ENCODE results near the gene ARL5B. TPM values are rescaled to one million over a fixed set of nuclear protein-coding genes. Genes with fewer than 3 reads are reported as not detected.

Gene ARL5B
- total and polyA plus RNA-seq, 12 donors, result 2.0 to 10.9 (median 7.2) TPM

DNA sequence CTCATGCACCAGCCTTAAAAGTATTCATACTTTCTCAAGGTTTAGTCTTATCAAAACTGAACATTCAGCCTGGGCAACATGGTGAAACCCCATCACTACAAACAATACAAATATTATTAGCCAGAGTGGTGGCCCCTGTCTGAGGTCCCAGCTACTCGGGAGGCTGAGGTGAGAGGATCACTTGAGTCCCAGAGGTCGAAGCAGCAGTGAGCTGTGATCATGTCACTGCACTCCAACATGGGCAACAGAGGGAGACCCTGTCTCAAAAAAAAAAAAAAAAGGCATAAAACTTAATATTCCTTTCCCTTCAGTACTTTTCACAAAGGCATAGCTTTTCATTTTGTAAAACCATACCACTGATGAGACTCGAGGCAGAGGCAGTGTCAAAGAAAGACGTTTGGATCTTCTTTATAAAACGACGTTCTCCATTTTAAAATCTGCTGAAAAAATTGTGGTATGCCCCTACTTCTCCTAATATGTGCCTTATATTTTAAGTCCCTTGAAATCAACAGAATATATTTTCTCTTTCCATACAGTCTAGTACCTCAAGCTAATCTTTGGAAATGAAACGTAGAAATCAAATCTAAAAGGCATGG, 9.8 kb upstream of the ARL5B start:
- WGBS, 2 donors, result 77 to 82% methylated on average over 7 of the region's 7 CpGs
- Histone ChIP-seq H3K36me3 (peaks cover 0 to 43% (median 6%) of the 10 kb centered on the region in 9 donors), H3K27ac (no peak overlapping the region), H3K27me3 (no peaks in the 10 kb centered on the region), H3K4me3 (peak overlapping the region in 2 of 10 donors; percentile 65 to 76), H3K9me3 (no peaks in the 10 kb centered on the region), H3K4me1 (peaks cover 0 to 37% (median 20%) of the 10 kb centered on the region in 9 donors)
- no peak for DNase-seq
- no peak for ATAC-seq
- TF ChIP-seq, protein P1, sequence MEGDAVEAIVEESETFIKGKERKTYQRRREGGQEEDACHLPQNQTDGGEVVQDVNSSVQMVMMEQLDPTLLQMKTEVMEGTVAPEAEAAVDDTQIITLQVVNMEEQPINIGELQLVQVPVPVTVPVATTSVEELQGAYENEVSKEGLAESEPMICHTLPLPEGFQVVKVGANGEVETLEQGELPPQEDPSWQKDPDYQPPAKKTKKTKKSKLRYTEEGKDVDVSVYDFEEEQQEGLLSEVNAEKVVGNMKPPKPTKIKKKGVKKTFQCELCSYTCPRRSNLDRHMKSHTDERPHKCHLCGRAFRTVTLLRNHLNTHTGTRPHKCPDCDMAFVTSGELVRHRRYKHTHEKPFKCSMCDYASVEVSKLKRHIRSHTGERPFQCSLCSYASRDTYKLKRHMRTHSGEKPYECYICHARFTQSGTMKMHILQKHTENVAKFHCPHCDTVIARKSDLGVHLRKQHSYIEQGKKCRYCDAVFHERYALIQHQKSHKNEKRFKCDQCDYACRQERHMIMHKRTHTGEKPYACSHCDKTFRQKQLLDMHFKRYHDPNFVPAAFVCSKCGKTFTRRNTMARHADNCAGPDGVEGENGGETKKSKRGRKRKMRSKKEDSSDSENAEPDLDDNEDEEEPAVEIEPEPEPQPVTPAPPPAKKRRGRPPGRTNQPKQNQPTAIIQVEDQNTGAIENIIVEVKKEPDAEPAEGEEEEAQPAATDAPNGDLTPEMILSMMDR (IDR thresholded peaks at IDR 0.05), result no peak
- intact Hi-C loops (cut with DNase I), result no loop called here

DNA sequence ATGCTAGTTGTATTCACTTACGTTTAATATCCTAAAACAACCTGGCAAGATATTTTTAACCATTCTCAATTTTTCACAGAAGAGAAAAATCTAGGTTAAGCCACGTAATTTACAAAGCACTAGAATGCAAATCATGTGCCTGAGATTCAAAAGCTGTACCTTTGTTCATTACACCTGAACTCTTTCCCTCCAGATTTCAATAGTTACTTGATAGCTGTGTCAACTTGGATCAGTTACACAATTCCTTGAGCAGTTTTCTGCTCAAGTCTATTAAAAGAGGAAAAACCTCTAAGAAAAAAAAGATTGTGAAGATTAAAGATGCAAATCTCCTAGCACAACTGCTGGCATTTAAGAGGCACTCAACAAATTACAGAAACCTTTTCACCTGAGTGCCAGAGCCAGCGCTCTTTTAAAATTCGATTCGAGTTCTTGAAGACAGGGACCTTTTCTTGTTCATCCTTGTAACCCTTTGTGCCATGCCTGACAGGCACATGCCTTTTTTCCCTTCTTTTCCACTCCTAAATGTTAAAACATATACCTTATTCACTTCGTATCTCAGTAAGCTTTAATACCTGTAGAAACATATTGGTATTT, 8.7 kb upstream of the ARL5B start:
- H3K27me3 ChIP-seq, result no peaks in the 10 kb centered on the region
- H3K36me3 ChIP-seq, result peaks cover 0 to 40% (median 6%) of the 10 kb centered on the region in 9 donors
- intact Hi-C loops (cut with DNase I), result no loop called here
- no peak for ATAC-seq
- peak overlapping the region; percentile 27 to 76 (median 70) for H3K4me3 ChIP-seq
- TF ChIP-seq, protein P1 (IDR thresholded peaks at IDR 0.05), result no peak
- no peaks in the 10 kb centered on the region for H3K9me3 ChIP-seq
- DNase-seq, result no peak
- peak overlapping the region in 4 of 10 donors; percentile 90 to 96 (median 92) for H3K27ac ChIP-seq
- 10 to 12% methylated on average over 6 of the region's 6 CpGs for WGBS, 2 donors
- peaks cover 0 to 37% (median 20%) of the 10 kb centered on the region in 9 donors for H3K4me1 ChIP-seq

DNA sequence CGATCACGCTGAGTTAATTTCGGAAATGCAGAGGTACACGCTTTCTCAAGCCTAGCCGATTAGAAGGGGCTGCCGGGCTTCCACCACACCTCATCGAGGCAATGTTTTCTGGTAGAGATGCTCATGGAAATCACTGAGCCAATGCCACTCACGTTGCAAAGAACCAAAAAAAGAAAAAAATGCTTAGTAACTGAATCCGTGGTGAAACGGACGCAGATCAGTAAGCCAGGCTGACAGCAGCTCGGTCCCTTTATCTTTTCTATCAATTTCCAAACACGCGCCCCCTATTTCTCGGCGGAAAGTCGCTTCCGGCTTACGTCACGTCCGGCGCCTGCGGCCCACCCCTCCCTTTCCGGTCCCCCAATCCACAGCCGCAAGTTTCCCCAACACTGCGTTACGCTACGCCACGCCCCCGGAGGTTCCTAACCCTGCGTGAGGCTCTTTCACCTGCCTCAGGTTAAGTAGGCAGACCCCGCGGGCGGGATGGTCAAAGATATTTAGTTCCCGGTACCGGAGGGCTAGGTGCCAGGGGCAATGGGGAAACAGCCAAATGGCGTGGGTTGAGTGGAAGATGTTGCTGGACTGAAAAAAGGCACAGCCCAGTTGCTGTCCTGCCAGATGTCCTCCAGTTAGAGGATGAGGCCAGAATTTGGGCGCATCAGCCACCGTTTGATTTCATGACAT, 7.8 kb upstream of the ARL5B start, which contains the start of gene NSUN6:
NSUN6 (minus strand) TSS at position 264 of the 684 bp plus-strand sequence. CDS start 384 bp downstream, outside the sequence.
- TF ChIP-seq, protein P1 (IDR thresholded peaks at IDR 0.05), result peak in 4 of 9 donors; percentile 10 to 45 (median 38)
- Histone ChIP-seq H3K4me3 (peak within 1 kb of the TSS; percentile 27 to 76 (median 70)), H3K9me3 (no peaks in the 10 kb centered on the region), H3K27me3 (no peaks in the 10 kb centered on the region), H3K4me1 (peaks cover 0 to 37% (median 20%) of the 10 kb centered on the region in 9 donors), H3K27ac (peak within 1 kb of the TSS; percentile 82 to 96 (median 90)), H3K36me3 (peaks cover 0 to 33% (median 0%) of the 10 kb centered on the region in 9 donors)
- peak; percentile 96 to 99 (median 99) for ATAC-seq
- peak; percentile 89 to 92 for DNase-seq
- intact Hi-C loops (cut with DNase I), result loop anchor here in 1 of 10 donors (1.0 kb wide), 1 partner anchor 8 kb away; the partner anchor contains the start of gene ARL5B
- WGBS, 2 donors, result 0 to 1% methylated on average over 39 of the region's 39 CpGs

DNA sequence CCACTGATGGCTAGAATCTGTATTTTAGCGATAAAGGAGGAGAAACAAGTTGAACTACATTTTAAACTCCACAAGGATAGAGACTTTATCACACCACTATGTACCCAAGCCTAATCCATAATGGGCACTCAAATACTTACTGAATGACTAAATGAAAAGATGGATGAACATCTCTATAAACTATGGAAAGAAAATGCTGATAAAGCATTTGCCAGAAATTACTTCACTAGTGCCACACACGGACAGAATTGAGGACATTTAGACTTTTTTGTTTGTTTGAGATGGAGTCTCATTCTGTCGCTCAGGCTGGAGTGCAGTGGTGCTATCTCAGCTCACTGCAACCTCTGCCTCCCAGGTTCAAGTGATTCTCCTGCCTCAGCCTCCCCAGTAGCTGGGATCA, 6.1 kb upstream of the ARL5B start:
- Histone ChIP-seq H3K27me3 (no peaks in the 10 kb centered on the region), H3K4me1 (peaks cover 0 to 44% (median 20%) of the 10 kb centered on the region in 9 donors), H3K36me3 (peaks cover 0 to 17% (median 0%) of the 10 kb centered on the region in 9 donors), H3K9me3 (no peaks in the 10 kb centered on the region), H3K4me3 (no peak overlapping the region), H3K27ac (no peak overlapping the region)
- intact Hi-C loops (cut with DNase I), result no loop called here
- WGBS, 2 donors, result 91 to 95% methylated on average over 3 of the region's 3 CpGs
- DNase-seq (no peak), ATAC-seq (no peak)
- TF ChIP-seq, protein P1 (IDR thresholded peaks at IDR 0.05), result no peak
